Liver (tissue), 9 donors: ENCODE results near the gene ECSCR. TPM values are rescaled to one million over a fixed set of nuclear protein-coding genes. Genes with fewer than 3 reads are reported as not detected.

Source experiments
- DNase-seq: peaks from one replicate; pipeline ENCODE4 v3.0.0-alpha.2; 2017; ENCODE audit warnings: low spot score
- H3K27ac ChIP-seq, 2 donors: one replicate each; pipeline ENCODE4 v1.7.0; 2013; ENCODE audit warnings: inconsistent platforms in 2 of 2, low read length in 2 of 2, control low read depth in 1 of 2, low read depth in 1 of 2, mild to moderate bottlenecking in 1 of 2
- H3K27me3 ChIP-seq, 4 donors: one replicate each; pipeline versions ENCODE4 v1.6.1 to v1.7.0; 2013; ENCODE audit warnings: low read length in 3 of 4, inconsistent platforms in 1 of 4, mild to moderate bottlenecking in 1 of 4, moderate library complexity in 1 of 4; ENCODE audit not compliant: control insufficient read depth in 4 of 4, insufficient read depth in 4 of 4
- H3K36me3 ChIP-seq, 4 donors: one replicate each; pipeline versions ENCODE4 v1.6.1 to v1.7.0; 2013; ENCODE audit warnings: low read length in 3 of 4, mild to moderate bottlenecking in 3 of 4, low read depth in 1 of 4, moderate library complexity in 1 of 4; ENCODE audit not compliant: control insufficient read depth in 4 of 4, insufficient read depth in 3 of 4
- H3K4me1 ChIP-seq, 4 donors: one replicate each; pipeline versions ENCODE4 v1.6.1 to v1.7.0; 2013; ENCODE audit warnings: low read length in 3 of 4, mild to moderate bottlenecking in 3 of 4, moderate library complexity in 1 of 4; ENCODE audit not compliant: control insufficient read depth in 4 of 4, insufficient read depth in 4 of 4
- H3K4me3 ChIP-seq, 3 donors: one replicate each; pipeline versions ENCODE4 v1.6.1 to v1.7.0; 2013; ENCODE audit warnings: low read length in 3 of 3, control low read depth in 1 of 3, low read depth in 1 of 3, mild to moderate bottlenecking in 1 of 3
- H3K9ac ChIP-seq, 2 donors: one replicate each; pipeline ENCODE4 v1.7.0; 2013; ENCODE audit warnings: low read length in 2 of 2, mild to moderate bottlenecking in 2 of 2, moderate library complexity in 2 of 2, control low read depth in 1 of 2, low read depth in 1 of 2
- H3K9me3 ChIP-seq, 4 donors: one replicate each; pipeline versions ENCODE4 v1.6.1 to v1.7.0; 2013; ENCODE audit warnings: low read length in 3 of 4; ENCODE audit not compliant: control insufficient read depth in 4 of 4
- ATF3 ChIP-seq: IDR thresholded peaks from 2 replicates; pipeline ENCODE4 v1.6.1; 2016; ENCODE audit warnings: antibody characterized with exemption
- CTCF ChIP-seq: fragments of 150-350 bp; IDR thresholded peaks from 2 replicates; pipeline ENCODE4 v1.5.1; 2017; ENCODE audit warnings: improper control_type of control experiment, low read depth, low read length; ENCODE audit not compliant: missing input control
- EGR1 ChIP-seq, 2 donors: IDR thresholded peaks; 2 replicates each; pipeline ENCODE4 v1.6.1; 2016 to 2018; ENCODE audit warnings: antibody characterized with exemption in 2 of 2, low read depth in 2 of 2
- FOXA2 ChIP-seq: IDR thresholded peaks from 2 replicates; pipeline ENCODE4 v1.6.1; 2016; ENCODE audit warnings: antibody characterized with exemption
- GABPA ChIP-seq, 2 donors: IDR thresholded peaks in 1 of 2; conservative IDR thresholded peaks in 1 of 2; 2 replicates each; pipeline ENCODE4 v1.6.1; 2016; ENCODE audit warnings: antibody characterized with exemption in 2 of 2, mild to moderate bottlenecking in 1 of 2, moderate library complexity in 1 of 2
- HNF4A ChIP-seq, 2 donors: conservative IDR thresholded peaks; 2 replicates each; pipeline ENCODE4 v1.6.1; 2016; ENCODE audit warnings: antibody characterized with exemption in 2 of 2, mild to moderate bottlenecking in 2 of 2
- HNF4G ChIP-seq: IDR thresholded peaks from 2 replicates; pipeline ENCODE4 v1.6.1; 2016; ENCODE audit warnings: antibody characterized with exemption
- MAX ChIP-seq: IDR thresholded peaks from 2 replicates; pipeline ENCODE4 v1.6.1; 2016; ENCODE audit warnings: antibody characterized with exemption
- RAD21 ChIP-seq, 2 donors: IDR thresholded peaks; 2 replicates each; pipeline ENCODE4 v1.6.1; 2016; ENCODE audit warnings: antibody characterized with exemption in 2 of 2, mild to moderate bottlenecking in 2 of 2
- RXRA ChIP-seq, 2 donors: IDR thresholded peaks; 2 replicates each; pipeline ENCODE4 v1.6.1; 2017 to 2018; ENCODE audit warnings: antibody characterized with exemption in 2 of 2, mild to moderate bottlenecking in 1 of 2
- SP1 ChIP-seq: IDR thresholded peaks from 2 replicates; pipeline ENCODE4 v1.6.1; 2018; ENCODE audit warnings: antibody characterized with exemption, mild to moderate bottlenecking
- TAF1 ChIP-seq: conservative IDR thresholded peaks from 2 replicates; pipeline ENCODE4 v1.6.1; 2016; ENCODE audit warnings: antibody characterized with exemption, mild to moderate bottlenecking
- YY1 ChIP-seq: IDR thresholded peaks from 2 replicates; pipeline ENCODE4 v1.6.1; 2016; ENCODE audit warnings: antibody characterized with exemption, mild to moderate bottlenecking
- ZBTB33 ChIP-seq: IDR thresholded peaks from 2 replicates; pipeline ENCODE4 v1.6.1; 2016; ENCODE audit warnings: antibody characterized with exemption
- WGBS: extraction: QIAGEN DNeasy Blood & Tissue Kit; methylation state at CpG from one replicate; pipeline ENCODE4 v1.1.7; 2013; 5-methylcytosine and 5-hydroxymethylcytosine counted together
- polyA plus RNA-seq, 2 donors: library from polyadenylated mRNA; stranded (reverse) in 1 of 2; unstranded in 1 of 2; fragments of 200-250 nt in 1 of 2; fragments of >200 nt in 1 of 2; fragmentation: Nextera tagmentation in 1 of 2; extraction: Ambion mirVana in 1 of 2; gene quantifications; one replicate each; pipeline versions ENCODE4 v1.2.1 to v1.2.3, GENCODE V29; 2013 to 2015
- total RNA-seq, 2 donors: library from RNA; depleted of rRNA; stranded (reverse); fragments of >200 nt; gene quantifications; one replicate each; pipeline ENCODE4 v1.2.3, GENCODE V29; 2014
- donor health status: healthy.
- donor health status: healthy.
- donor health status: healthy.
- donor health status: healthy.
- donor health status: healthy.

The ECSCR gene
- total and polyA plus RNA-seq, 4 donors = 3.2 to 4.9 (median 3.5) TPM

GRCh38 chr5:139457653-139458306 lies 4.8 kb downstream of the ECSCR start (continued):
- TF ChIP-seq MAX (no peak), FOXA2 (no peak)

GRCh38 chr5:139457241-139457640 lies 5.3 kb downstream of the ECSCR start:
- WGBS = 95% methylated on average over 5 of the region's 5 CpGs
- Histone ChIP-seq H3K27me3 (no peaks in the 10 kb centered on the region), H3K9ac (no peak overlapping the region), H3K4me1 (no peaks in the 10 kb centered on the region), H3K27ac (no peak overlapping the region), H3K9me3 (no peaks in the 10 kb centered on the region), H3K36me3 (no peaks in the 10 kb centered on the region), H3K4me3 (no peak overlapping the region)
- TF ChIP-seq ATF3 (no peak), HNF4G (no peak), CTCF (no peak), SP1 (no peak), YY1 (no peak), ZBTB33 (no peak), FOXA2 (no peak), RAD21 (IDR thresholded peaks at IDR 0.05) (no peak), RXRA (IDR thresholded peaks at IDR 0.05) (no peak), TAF1 (no peak), MAX (no peak)
- no peak for DNase-seq

GRCh38 chr5:139456776-139457175 lies 5.8 kb downstream of the ECSCR start:
- H3K36me3 ChIP-seq = no peaks in the 10 kb centered on the region
- H3K4me3 ChIP-seq = no peak overlapping the region
- H3K27ac ChIP-seq = no peak overlapping the region
- TF ChIP-seq ATF3 (no peak), GABPA (IDR thresholded peaks at IDR 0.05 in 1 of 2, conservative IDR thresholded peaks at IDR 0.05 in 1 of 2) (no peak), HNF4A (conservative IDR thresholded peaks at IDR 0.05) (no peak), CTCF (no peak), HNF4G (no peak), RAD21 (IDR thresholded peaks at IDR 0.05) (no peak), FOXA2 (no peak), TAF1 (no peak), RXRA (IDR thresholded peaks at IDR 0.05) (no peak), ZBTB33 (no peak), MAX (no peak), EGR1 (IDR thresholded peaks at IDR 0.05; ENCODE audit: low read depth in 2 of 2) (no peak), YY1 (no peak)
- WGBS = 92% methylated on average over 12 of the region's 12 CpGs
- H3K9ac ChIP-seq = no peak overlapping the region
- no peaks in the 10 kb centered on the region for H3K27me3 ChIP-seq
- no peak for DNase-seq
- no peaks in the 10 kb centered on the region for H3K4me1 ChIP-seq
- no peaks in the 10 kb centered on the region for H3K9me3 ChIP-seq
